ENCODE results near the gene MT1M.
"Not testable (repeated sequence)": the region's sequence is repeated elsewhere in the genome, so short reads cannot be mapped to it uniquely, and the experiment has no call there.

MT1M gene

GRCh38 chr16:56608876-56609462 is 23.5 kb upstream of the MT1M start:
- DNase-seq: no peak

GRCh38 chr16:56609463-56609921 is 23.0 kb upstream of the MT1M start:
- peak; percentile 16 for DNase-seq

- no peak for DNase-seq
Observed at GRCh38 chr16:56610017-56610608, 22.3 kb upstream of the MT1M start.

- no peak for DNase-seq
Observed at GRCh38 chr16:56610609-56611111, 21.8 kb upstream of the MT1M start.

- no peak for DNase-seq
Observed at GRCh38 chr16:56611281-56611833, 21.1 kb upstream of the MT1M start.

GRCh38 chr16:56613706-56614105 is 18.8 kb upstream of the MT1M start:
- no peak for DNase-seq

- no peak for DNase-seq
Observed at GRCh38 chr16:56614549-56614991, 17.9 kb upstream of the MT1M start.

- no peak for DNase-seq
Observed at GRCh38 chr16:56615353-56615752, 17.1 kb upstream of the MT1M start.

- DNase-seq: no peak
Observed at GRCh38 chr16:56616608-56617211, 15.7 kb upstream of the MT1M start.

GRCh38 chr16:56617212-56618085 is 15.0 kb upstream of the MT1M start:
- DNase-seq: no peak

GRCh38 chr16:56618138-56618537 is 14.3 kb upstream of the MT1M start:
- no peak for DNase-seq

GRCh38 chr16:56620339-56620897 is 12.0 kb upstream of the MT1M start:
- DNase-seq: no peak

- DNase-seq: not testable (repeated sequence)
Observed at GRCh38 chr16:56621665-56622445, 10.6 kb upstream of the MT1M start.

GRCh38 chr16:56623184-56623583 is 9.3 kb upstream of the MT1M start:
- not testable (repeated sequence) for DNase-seq

- no peak for DNase-seq
Observed at GRCh38 chr16:56623637-56624036, 8.8 kb upstream of the MT1M start.

GRCh38 chr16:56625140-56625942 is 7.1 kb upstream of the MT1M start, which contains the start of gene MT1E:
MT1E (plus strand) TSS chr16:56625781; CDS start chr16:56625852, 71 bp downstream.
- DNase-seq: peak; percentile 24

- DNase-seq: no peak
Observed at GRCh38 chr16:56625943-56626654, 6.4 kb upstream of the MT1M start.

- DNase-seq: no peak
Observed at GRCh38 chr16:56626685-56627084, 5.8 kb upstream of the MT1M start.

GRCh38 chr16:56628486-56629350 is 3.7 kb upstream of the MT1M start:
- no peak for DNase-seq
